GM21515 (cell line): ENCODE results near the gene B3GALT6.

Experiments used
- ATAC-seq: cut with Tn5 transposase; IDR thresholded peaks from one replicate; pipeline ENCODE4 v1.9.1; 2021; ENCODE audit not compliant: unreplicated experiment

B3GALT6 gene

DNA sequence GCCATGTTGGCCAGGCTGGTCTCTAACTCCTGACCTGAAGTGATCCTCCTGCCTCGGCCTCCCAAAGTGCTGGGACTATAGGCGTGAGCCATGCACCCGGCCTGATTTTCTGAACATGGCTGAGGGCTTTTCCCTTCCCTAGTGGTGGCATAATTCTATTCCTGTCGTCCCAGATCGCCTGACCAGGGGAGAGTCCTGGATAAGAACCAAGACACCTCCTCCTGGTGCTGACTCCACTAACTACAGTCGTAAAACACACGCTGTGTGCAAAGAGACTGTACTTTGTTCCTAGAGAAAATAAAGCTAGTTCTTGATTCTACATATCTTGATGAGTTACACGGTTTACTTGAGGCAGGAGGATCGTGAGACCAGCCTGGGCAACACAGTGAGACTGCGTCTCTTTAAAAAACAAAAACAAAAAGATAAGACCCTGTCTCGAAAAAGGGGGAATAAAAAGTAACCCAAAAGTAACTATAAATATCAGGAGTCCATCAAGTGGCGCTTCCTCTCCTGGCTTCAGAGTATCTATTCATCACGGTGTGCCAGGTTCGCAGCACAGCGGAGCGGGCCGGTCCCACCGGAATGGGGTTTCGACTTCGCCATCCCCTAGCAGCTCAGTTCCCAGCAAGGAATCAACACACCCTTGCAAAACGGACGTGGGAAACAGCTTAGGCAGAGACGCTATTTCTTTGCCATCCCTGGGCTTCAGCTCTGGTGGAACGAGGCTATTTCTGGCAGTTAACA is 1.2 kb upstream of the B3GALT6 start:
- no peak for ATAC-seq

DNA sequence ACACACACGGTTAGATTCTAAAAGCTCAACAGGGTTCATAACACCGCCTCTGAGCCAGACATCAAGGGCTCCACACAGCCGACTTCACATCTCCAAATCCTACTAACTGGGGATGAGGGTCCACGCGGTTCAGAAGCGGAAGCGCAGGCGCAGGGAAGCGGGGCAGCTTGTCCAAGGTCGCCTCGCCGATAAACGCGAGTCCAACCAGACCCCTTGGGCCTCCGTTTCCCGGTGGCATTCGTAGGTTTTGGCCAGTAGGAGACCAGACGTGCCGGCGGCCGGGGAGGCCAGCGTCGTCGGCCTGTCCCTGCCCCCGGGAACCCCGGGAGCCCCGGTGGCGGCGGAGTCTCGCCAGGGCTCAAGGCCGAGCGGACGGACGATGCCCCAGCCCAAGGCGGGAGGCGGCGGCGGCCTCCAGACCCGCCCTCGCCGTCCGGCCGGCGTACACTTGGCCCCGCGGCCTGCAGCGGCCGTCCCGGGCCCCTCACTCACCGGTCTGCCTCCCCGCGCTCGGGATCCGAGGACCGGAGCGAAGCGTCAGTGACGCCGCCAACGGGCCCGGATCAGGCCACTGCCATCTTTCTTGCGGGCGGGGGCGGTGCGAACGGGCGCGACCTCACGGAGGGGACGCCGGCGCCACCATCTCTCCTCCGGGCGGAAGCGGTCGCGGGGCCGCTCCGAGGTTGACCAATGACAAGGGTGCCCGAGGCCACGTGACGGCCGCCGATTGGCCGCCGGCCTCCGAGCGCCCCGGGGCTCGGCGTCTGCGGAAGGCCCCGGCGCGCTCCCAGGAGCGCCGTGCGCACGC is 433 bp upstream of the B3GALT6 start, which contains the start of gene SDF4:
TSS of gene SDF4 (minus strand) at position 602 of the 808 bp plus-strand sequence. CDS start 3,229 bp downstream, outside the sequence.
- ATAC-seq: peak; percentile 86

DNA sequence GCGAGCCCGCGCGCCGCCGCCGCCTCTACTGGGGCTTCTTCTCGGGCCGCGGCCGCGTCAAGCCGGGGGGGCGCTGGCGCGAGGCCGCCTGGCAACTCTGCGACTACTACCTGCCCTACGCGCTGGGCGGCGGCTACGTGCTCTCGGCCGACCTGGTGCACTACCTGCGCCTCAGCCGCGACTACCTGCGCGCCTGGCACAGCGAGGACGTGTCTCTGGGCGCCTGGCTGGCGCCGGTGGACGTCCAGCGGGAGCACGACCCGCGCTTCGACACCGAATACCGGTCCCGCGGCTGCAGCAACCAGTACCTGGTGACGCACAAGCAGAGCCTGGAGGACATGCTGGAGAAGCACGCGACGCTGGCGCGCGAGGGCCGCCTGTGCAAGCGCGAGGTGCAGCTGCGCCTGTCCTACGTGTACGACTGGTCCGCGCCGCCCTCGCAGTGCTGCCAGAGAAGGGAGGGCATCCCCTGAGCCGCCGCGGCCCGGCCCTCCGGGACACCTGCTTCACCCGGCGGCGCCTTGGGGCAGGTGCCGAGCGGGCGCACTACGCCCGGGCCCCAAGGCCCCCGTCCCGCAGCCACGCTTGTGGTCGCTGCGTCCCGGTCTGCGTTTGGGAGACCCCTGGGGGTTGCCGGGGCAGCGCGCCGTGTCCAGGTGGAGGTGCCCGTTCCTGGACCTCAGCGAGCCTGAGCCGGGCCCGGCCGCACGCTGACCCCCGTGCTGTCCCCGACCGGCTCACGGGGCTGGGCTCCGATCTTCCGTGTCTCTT is 944 bp downstream of the B3GALT6 start:
- no peak for ATAC-seq

DNA sequence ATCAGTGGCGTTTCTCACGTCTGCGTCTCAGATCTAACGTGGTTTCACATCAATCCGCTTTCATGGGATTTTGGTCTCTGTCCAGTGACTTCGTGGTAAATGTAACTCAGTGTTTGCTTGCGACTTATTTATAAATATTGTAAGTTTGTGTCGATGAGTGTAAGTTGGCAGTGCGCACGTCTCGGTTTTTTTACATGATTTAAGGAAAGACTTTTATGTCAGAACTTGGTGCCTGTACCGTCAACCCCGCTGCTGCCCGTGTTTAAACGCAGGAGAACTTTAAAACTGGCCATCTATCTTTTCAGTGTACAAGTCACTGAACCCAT is 1.5 kb downstream of the B3GALT6 start:
- ATAC-seq: no peak

DNA sequence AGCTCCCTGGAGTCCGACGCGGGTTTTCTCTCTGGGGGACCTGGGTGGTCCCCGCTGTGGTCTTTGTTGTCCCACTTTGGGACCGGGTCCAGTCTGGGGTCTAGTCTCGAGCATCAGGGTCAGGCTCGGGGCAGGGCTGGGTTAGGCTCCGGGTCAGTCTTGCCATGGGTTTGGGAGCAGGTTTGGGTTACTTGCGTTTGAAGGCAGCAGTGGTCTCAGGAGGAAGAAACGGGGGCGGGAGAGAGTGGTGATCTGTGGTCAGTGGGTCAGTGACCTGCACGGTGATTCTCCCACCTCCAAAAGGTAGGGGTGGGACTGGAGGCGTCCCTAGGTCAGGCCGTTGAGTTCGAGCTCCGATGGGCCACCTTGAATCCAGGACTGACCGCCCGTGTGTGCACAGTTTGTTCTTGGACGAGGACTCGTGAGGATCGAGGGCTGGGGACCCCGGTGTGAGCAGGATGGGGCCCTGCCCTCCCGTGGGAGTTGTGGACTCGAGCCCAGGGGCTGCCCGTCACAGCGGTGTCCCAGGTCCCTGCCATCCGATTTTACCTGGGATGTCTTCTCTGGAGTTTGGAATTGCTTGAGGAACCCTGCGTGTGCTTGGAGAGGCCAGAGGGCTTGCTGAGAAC is 2.3 kb downstream of the B3GALT6 start:
- ATAC-seq: no peak

DNA sequence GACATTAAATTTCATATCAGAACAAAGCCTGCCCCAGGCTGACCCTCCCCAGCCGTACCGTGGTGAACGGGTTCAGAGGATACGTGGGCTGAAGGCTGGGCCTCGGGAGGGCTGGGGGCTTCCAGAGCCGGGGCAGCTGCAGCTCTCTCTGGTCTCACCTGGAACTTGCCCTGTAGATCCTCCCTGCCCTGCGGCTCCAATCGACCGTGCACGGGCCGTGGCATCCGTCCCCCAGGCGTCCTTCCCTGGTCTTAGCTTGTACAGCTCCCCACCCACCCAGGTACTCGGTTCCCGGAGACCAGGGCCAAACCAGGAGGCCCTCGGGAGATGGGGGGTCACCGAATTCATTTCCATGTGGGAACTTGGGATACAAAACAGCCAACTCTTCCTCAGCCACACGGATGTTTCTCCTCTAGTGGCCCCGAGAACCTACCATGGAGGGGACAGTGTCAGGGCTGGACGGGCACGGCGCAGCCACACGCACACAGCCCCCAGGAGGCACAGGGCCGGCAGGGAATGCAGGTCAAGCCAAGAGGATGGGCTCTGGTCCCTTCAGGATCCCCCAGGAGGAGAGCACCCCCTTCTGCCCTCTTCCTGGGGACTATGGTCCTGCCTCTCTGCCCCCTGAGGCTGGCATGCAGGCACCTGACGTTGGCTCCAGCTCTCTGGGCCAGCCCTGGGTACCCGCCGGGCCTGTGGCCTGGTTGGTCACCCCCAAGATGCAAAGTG is 3.1 kb downstream of the B3GALT6 start:
- ATAC-seq: no peak

DNA sequence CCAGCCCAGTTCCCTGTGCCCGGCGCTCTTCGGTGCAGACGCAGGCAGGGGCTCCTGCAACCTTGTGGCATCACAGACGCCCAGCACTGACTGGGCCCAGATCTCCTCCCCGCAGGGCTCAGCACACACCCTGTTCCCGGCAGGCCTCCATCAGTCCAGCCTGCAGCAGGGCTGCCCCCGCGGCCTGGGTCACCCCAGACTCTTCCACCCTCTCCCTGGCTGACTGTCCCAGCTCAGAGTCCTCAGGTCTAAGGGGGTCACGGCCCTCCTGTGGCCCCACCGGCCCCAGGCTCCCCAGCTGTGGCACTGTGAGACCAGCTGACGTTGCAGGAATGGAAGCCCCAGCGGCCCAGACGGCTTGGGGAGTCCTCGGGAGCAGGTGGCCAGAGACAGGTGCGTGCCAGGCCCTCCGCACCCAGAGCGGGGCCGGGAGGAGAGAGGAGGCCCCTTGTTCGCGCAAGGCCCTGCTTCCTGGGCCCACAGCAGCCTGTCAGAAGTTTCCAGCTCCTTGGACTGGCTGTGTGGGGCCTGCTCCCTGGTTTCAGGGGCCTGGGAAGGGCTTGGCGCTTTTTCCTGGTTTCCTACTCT is 4.2 kb downstream of the B3GALT6 start:
- no peak for ATAC-seq

DNA sequence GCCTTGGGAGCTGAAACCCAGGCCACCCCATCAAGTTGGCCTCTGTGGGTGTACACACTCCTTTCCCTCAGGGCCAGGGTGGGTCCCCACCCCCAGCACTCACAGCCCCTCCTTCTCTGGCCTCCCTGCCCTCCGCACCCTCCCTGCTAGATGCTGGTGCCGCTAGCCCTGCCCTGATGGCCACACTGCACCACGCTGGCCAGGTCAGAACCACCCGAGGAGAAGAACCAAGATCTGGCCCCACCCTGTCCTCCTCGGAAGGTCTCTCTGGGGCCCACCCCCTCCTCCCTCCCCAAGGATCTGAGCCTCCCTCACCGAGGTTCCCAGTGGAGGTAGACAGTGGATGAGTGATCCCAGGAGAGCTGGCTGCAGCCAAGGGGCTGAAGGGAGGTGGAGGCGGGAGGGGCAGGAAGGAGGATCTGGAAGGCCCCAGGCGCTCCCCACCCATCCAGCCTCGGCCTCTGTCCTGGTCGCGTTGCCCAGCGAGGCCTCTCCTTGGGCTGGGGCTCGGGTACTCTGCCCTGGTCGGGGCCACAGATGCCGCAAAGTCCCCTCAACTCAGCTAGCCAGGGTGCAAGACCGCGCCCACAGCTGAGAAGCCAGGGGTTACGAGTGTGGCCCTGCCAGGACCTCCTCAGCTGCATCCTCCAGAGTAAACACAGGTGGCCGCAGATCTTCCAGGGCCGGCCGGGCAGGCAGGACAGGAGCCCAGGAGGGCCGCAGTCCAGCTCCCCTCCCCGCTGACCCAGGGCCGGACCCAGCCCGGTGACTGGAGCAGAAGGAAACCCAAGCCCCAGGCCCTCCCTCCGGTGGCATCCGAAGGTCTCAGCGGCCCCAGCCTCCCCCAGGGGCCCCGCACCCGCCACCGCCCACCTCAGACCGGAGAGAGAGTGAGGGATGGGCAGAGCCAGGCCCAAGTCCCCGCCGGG is 5.2 kb downstream of the B3GALT6 start:
- no peak for ATAC-seq

DNA sequence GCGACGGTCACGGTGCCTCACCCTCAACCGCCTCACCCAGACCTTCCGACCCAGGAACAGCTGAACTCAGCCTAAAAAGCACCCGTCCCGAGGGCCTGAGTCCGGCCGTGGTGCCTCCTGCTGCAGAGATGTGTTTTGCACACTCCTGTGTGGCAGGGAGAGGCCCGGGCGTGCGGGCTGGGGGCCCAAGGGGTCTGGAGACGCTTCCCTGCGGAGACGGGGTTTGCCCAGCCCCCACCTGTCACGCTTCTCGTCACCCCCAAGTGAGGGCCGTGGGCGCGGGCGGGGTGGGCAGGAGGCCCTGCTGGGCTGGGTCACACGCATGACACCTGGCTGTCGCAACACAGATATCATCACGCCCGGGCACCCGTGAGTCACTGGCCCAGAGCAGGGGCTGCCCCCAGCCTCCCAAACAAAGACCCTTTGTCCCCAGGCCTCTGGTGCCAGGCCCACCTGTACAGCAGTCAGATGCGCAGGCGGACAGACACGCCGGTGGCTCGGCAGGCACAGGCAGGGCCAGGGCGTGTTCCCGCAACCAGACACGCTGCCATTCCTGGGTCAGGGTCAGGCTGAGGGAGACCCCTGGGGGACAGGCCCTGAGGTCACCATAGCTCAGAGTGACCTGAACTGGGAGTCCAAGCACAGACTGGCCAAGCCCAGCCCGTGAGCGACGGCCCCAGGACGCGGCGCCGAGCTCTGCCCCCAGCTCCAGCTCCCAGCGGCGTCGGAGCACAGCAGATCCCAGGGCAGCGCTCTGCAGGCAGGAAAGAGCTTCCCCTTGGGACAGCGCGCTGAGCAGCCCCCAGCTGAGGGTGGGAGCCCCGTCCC is 6.1 kb downstream of the B3GALT6 start:
- ATAC-seq: no peak

DNA sequence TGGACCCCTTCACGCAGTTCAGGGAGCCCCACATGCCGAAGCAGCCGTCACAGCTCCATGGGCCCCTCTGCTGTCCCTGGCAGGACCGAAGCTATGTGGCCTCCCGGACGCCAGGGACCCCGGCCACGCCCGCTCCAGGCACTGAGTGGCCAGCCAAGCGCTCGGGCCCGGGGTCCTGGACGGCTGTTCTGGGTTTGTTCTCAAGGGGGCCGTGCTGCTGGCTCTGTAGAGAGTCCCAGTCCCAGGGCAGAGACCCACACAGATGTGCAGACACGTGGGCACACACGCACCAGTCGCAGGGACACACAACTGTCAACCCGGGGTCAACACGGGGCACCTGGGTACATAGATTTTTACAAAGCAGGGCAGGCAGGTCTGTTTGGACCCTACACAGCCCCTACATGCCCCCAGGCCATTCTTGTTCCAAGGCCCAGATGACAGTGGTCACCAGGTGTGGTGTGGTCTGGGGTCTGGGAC is 6.7 kb downstream of the B3GALT6 start:
- ATAC-seq: no peak

DNA sequence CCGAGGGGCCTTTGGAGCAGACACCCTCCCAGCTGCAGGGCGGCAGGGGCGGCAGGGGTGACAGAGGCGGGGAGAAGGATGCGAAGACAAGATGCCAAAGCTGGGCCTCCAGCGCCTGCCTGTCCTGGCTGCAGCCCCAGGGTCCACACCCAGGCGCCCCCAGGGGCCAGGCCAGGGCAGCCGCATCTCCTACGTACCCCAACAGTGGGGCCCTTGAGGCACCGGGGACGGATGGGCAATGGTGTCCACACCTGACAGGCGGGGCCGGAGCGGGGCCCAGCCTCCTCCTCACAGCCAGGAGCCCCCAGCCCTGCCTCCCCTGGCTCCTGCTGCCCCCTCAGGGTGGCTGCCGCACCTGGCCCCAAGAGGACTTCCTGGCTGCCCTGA is 7.2 kb downstream of the B3GALT6 start:
- no peak for ATAC-seq

DNA sequence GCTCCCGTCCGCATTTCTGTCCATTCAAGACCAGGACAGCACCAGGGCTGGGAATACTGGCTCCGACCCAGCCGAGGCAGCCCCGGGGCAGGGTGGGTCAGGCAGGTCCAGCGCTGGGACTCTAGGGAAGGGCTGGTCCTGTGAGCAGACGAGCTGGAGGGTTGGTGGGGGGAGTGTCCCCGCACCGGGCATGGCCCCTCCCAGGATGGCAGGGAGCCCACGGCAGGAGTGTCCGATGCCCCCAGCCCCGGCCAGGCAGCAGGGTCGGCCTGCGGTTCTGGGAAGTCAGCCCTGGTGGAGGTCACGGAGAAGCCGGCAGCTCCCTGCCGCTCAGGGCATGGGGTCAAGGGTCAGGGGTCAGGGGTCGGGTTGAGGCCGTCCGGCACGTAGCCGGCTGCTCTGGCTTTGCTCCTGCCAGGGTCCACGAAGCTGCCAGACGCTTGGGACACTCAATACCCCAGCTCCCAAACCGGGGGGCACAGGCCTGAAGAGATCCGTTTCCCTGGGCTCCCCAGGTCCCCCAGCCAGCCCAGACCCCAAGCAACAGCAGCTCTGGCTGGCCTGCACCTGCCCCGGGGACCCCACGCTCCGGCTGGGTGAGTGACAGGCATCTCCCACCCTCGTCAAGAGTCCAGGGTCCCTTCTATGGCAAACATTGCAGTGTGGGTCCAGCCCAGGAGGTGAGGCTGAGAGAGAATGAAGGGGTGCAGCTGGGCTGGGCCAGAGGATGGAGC is 7.7 kb downstream of the B3GALT6 start:
- no peak for ATAC-seq

DNA sequence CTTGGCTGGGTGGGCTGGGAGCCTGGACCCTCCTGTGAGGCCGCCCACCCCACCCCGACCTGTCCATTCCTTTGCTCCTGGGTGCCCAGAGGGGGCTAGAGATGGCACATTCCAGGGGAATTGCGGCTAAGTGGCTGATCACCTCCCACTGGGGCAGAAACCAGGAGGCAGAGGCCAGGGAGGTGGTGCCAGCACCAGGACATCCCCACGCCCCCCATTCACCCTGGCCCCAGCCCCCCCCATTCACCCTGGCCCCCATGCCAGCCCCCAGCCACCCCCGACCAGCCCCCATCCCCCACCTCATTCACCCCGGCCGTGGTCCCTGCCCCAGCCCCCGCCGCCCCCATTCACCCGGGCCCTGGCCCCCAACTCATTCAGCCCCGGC is 8.3 kb downstream of the B3GALT6 start:
- no peak for ATAC-seq

DNA sequence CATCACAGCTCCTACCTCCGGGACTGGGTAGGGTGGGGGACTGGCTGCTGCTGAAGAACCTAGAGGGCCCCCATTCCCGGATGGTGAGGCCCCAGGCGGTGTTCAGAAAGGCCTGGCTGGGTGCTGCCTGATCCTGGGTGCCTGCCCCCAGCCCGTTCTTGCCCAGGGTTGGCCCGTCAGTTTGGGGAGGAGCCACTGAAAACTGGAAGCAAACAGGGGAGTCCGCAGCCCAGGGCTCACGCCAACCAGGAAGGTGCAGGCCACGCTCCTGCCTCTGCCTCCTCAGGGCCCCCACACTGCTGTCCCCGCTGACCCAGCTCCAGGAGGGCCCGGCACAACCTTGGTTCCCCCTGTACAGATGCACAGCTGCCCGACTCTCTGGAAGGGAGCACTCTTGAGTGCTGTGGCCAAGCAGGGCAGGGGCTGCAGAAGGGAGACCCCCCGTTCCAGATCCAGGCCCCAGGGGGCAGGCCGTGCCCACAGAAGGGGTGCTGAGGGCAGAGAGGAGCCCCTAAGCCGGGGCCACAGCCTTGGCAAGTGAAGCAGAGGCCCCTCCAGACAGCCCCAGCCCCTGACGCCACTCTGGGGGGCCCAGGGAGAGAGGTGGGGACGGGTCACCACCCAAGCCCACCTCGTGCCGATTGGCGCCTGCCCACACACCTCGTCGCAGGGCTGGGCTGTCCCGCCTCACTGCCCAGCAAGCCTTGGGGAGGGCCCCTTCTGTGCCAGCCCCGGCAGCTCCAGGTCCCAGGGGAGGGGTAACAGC is 9.0 kb downstream of the B3GALT6 start:
- ATAC-seq: no peak

DNA sequence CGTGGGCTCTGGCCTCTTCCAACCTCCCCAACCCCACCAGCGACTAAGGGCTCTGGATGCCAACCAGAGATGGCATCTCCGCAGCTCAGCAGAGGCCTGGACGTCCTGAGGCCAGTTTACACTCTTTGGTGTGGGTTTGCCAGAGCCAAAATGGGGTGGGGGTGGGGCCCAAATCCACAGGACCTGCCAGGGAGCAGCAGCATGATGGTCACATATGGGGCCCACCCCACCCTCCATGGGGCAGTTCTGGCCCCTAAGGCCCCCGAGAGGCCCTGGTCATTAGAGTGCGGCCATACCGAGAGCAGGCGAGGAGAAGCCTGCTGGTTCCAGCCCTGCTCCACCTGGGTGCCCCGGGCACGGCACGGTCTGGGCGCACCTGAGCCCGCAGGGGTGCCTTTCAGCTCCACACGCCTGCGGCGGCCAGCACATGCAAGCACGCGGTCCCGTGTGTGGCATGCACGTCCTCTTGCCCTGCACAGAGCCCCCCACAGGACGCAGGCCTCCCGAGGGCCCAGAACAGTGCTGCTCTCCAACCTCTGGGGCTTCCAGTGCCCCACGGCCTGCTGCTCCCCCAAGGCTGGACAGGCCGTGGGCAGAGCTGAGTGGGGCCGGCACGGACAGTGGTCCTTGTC is 9.7 kb downstream of the B3GALT6 start:
- ATAC-seq: no peak
